Measurements from ENCODE around the gene CEP112.

DNA sequence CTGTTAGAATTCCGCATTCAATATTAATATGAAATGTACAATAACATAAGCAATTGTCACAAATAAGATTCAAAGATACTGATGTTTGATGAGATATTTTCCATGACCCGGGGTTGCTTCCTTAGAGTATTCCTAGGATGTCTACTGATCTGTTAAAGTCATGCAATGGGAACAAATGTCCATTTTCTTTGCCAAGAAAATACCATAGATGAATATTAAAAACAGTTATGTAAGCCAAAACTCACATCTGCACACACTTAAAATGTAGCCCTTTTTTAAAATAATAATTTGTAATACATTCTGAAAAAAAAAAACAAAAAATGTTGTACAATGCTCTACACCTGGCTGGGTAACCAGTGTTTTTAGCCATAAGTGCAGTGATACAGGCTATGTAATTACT is 371.1 kb downstream of the CEP112 start:
- TF ChIP-seq GATA2 (IDR thresholded peaks at IDR 0.05; ENCODE audit: low read depth, low read length) (no peak), GATA3 (IDR thresholded peaks at IDR 0.05; ENCODE audit: low read depth, low read length) (no peak)
